Measurements from ENCODE around the gene CDH18.

The CDH18 gene

DNA sequence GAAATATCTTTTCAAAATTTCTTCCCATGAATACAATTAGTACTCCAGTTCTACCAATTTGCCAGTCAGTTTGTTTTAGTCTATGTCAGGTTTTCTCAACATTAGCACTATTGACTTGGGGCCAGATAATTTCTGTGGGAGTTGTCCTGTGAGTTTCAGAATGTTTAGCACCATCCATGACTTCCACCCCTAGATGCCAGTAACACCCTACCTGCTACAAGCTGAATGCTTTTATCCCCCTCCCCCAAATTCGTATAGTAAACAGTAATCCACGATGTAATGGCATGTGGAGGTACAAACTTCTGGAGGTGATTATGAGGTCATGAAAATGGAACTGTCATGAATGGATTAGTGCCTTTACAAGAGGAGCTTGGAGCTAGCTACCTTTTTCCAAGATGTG is 420.0 kb downstream of the CDH18 start:
- no peaks in the 10 kb centered on the region for H3K27me3 Mint-ChIP-seq
- no peak overlapping the region for H3K4me3 Mint-ChIP-seq
- H3K27ac Mint-ChIP-seq: no peak overlapping the region
- H3K36me3 Mint-ChIP-seq (ENCODE audit: low read depth): no peaks in the 10 kb centered on the region
- H3K9me3 Mint-ChIP-seq: peaks cover 15% of the 10 kb centered on the region
- H3K4me1 Mint-ChIP-seq (ENCODE audit: low read depth): no peaks in the 10 kb centered on the region

- Mint-ChIP-seq H3K4me1 (ENCODE audit: low read depth) (no peaks in the 10 kb centered on the region), H3K27me3 (no peaks in the 10 kb centered on the region), H3K4me3 (no peak overlapping the region), H3K9me3 (peaks cover 18% of the 10 kb centered on the region), H3K27ac (no peak overlapping the region), H3K36me3 (ENCODE audit: low read depth) (no peaks in the 10 kb centered on the region)
These were observed 422.5 kb downstream of the CDH18 start for GRCh38 chr5:19565466-19565865.

DNA sequence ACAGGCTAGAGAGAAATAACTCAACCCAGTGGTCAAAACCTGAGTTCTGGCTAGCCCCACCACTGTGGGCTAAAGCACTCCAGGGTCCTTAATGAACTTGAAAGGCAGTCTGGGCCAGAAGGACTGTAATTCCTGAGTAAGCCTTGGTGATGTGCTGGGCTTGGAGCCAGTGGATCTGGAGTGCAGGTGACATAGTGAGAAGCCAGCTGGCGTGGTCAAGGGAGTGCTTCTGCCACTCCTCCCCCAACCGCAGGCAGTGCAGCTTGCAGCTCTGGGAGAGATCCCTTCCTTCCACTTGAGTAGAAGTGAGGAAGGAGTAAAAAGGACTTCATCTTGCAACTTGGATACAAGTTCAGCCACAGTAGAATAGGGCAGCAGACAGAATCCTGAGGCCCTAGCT is 424.0 kb downstream of the CDH18 start:
- Mint-ChIP-seq H3K36me3 (ENCODE audit: low read depth) (no peaks in the 10 kb centered on the region), H3K9me3 (peaks cover 18% of the 10 kb centered on the region), H3K4me3 (no peak overlapping the region), H3K4me1 (ENCODE audit: low read depth) (no peaks in the 10 kb centered on the region), H3K27ac (no peak overlapping the region), H3K27me3 (no peaks in the 10 kb centered on the region)

DNA sequence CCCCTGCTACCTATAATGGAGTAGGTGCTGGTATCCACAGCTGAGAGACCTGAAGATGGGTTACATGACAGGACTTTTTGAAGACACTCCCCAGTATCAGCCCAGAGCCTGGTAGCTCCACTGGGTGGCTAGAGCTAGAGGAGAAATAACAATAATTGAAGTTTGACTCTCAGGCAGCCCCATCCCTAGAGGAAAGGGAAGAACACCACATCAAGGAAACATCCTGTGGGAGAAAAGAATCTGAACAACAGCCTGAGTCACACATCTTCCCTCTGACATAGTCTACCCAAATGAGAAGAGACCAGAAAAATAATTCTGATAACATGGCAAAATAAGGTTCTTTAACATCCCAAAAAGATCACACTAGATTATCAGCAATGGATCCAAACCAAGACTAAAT is 432.1 kb downstream of the CDH18 start:
- H3K4me1 Mint-ChIP-seq (ENCODE audit: low read depth): no peaks in the 10 kb centered on the region
- H3K9me3 Mint-ChIP-seq: peaks cover 5% of the 10 kb centered on the region
- H3K27ac Mint-ChIP-seq: no peak overlapping the region
- no peaks in the 10 kb centered on the region for H3K36me3 Mint-ChIP-seq (ENCODE audit: low read depth)
- H3K4me3 Mint-ChIP-seq: no peak overlapping the region
- H3K27me3 Mint-ChIP-seq: no peaks in the 10 kb centered on the region

GRCh38 chr5:19555436-19555835 is 432.6 kb downstream of the CDH18 start:
- Mint-ChIP-seq H3K9me3 (peaks cover 2% of the 10 kb centered on the region), H3K27me3 (no peaks in the 10 kb centered on the region), H3K27ac (no peak overlapping the region), H3K4me1 (ENCODE audit: low read depth) (no peaks in the 10 kb centered on the region), H3K36me3 (ENCODE audit: low read depth) (no peaks in the 10 kb centered on the region), H3K4me3 (no peak overlapping the region)

- Mint-ChIP-seq H3K9me3 (no peaks in the 10 kb centered on the region), H3K36me3 (ENCODE audit: low read depth) (no peaks in the 10 kb centered on the region), H3K27ac (no peak overlapping the region), H3K27me3 (no peaks in the 10 kb centered on the region), H3K4me3 (no peak overlapping the region), H3K4me1 (ENCODE audit: low read depth) (no peaks in the 10 kb centered on the region)
These were observed 433.5 kb downstream of the CDH18 start for GRCh38 chr5:19554524-19554923.

GRCh38 chr5:19547640-19548039 is 440.4 kb downstream of the CDH18 start:
- Mint-ChIP-seq H3K27me3 (no peaks in the 10 kb centered on the region), H3K4me1 (ENCODE audit: low read depth) (no peaks in the 10 kb centered on the region), H3K27ac (no peak overlapping the region), H3K9me3 (peaks cover 4% of the 10 kb centered on the region), H3K36me3 (ENCODE audit: low read depth) (no peaks in the 10 kb centered on the region), H3K4me3 (no peak overlapping the region)

GRCh38 chr5:19546521-19546920 is 441.5 kb downstream of the CDH18 start:
- H3K4me1 Mint-ChIP-seq (ENCODE audit: low read depth): no peaks in the 10 kb centered on the region
- no peak overlapping the region for H3K4me3 Mint-ChIP-seq
- no peaks in the 10 kb centered on the region for H3K27me3 Mint-ChIP-seq
- H3K27ac Mint-ChIP-seq: no peak overlapping the region
- no peaks in the 10 kb centered on the region for H3K36me3 Mint-ChIP-seq (ENCODE audit: low read depth)
- peaks cover 5% of the 10 kb centered on the region for H3K9me3 Mint-ChIP-seq

DNA sequence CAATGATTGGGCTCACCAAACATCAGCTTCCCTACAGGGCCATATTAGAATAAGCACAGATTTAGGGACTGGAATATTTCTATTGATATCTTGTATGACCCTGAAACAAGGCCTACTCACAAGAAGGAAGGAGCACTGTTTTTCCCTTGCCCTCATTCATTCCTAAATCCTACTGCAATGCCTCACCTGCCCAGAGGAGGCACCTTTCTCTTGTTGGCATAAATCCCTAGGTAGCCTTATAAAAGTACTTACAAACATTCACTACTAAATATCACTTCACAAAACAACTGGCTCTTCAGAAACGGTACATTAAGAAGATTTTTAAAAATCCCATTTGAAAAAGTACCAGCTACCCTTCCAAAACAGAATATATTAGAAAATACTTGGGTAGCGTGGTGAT is 449.4 kb downstream of the CDH18 start:
- Mint-ChIP-seq H3K27me3 (no peaks in the 10 kb centered on the region), H3K27ac (no peak overlapping the region), H3K4me1 (ENCODE audit: low read depth) (no peaks in the 10 kb centered on the region), H3K9me3 (peaks cover 7% of the 10 kb centered on the region), H3K4me3 (no peak overlapping the region), H3K36me3 (ENCODE audit: low read depth) (no peaks in the 10 kb centered on the region)

DNA sequence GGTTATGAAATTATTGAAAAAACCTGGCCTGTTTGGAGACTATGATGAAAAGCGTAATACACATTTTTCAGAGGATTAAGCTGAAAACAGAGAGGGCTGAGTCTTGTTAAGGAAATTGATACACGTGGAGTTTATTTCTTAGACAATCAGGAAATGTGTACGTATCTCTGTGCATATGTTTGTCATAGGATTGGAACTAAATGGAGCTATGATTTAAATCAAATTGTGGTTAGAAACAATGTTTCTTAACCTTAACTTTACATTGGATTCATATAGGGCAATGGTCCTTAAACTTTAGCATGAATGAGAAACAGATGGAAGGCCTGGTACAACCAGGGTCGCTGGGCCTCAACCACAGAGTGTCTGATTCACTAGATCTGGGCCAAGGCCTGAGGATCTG is 451.6 kb downstream of the CDH18 start:
- no peaks in the 10 kb centered on the region for H3K36me3 Mint-ChIP-seq (ENCODE audit: low read depth)
- H3K4me1 Mint-ChIP-seq (ENCODE audit: low read depth): no peaks in the 10 kb centered on the region
- no peak overlapping the region for H3K27ac Mint-ChIP-seq
- H3K4me3 Mint-ChIP-seq: no peak overlapping the region
- H3K27me3 Mint-ChIP-seq: no peaks in the 10 kb centered on the region
- H3K9me3 Mint-ChIP-seq: peaks cover 17% of the 10 kb centered on the region

GRCh38 chr5:19534751-19535150 is 453.2 kb downstream of the CDH18 start:
- no peak overlapping the region for H3K4me3 Mint-ChIP-seq
- H3K4me1 Mint-ChIP-seq (ENCODE audit: low read depth): no peaks in the 10 kb centered on the region
- H3K36me3 Mint-ChIP-seq (ENCODE audit: low read depth): no peaks in the 10 kb centered on the region
- no peak overlapping the region for H3K27ac Mint-ChIP-seq
- H3K9me3 Mint-ChIP-seq: peaks cover 12% of the 10 kb centered on the region
- no peaks in the 10 kb centered on the region for H3K27me3 Mint-ChIP-seq

GRCh38 chr5:19532936-19533335 is 455.1 kb downstream of the CDH18 start:
- H3K4me1 Mint-ChIP-seq (ENCODE audit: low read depth): no peaks in the 10 kb centered on the region
- peaks cover 12% of the 10 kb centered on the region for H3K9me3 Mint-ChIP-seq
- no peak overlapping the region for H3K27ac Mint-ChIP-seq
- H3K27me3 Mint-ChIP-seq: no peaks in the 10 kb centered on the region
- no peaks in the 10 kb centered on the region for H3K36me3 Mint-ChIP-seq (ENCODE audit: low read depth)
- H3K4me3 Mint-ChIP-seq: no peak overlapping the region

DNA sequence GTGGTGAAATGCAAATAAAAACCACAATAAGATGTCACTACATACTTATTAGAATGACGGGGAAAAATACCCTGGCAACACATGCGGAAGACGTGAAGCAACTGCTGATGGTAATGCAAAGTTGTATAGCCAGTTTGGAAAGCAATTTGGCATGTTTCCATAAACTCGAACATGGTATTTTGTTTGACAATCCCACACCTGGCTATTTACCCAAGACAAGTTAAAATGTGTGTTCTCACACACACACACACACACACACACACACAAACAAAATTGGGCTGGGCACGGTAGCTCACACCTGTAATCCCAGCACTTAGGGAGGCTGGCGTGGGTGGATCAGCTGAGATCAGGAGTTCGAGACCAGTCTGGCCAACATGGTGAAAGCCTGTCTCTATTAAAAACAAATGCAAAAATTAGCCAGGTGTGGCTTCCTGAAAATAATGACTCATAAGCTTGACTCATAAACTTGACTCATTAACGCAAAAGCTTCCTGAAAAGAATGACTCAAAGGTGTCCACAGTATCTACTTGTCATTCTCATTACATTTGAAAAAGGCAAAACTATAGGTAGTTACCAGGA is 456.5 kb downstream of the CDH18 start:
- Mint-ChIP-seq H3K27ac (no peak overlapping the region), H3K27me3 (no peaks in the 10 kb centered on the region), H3K4me3 (no peak overlapping the region), H3K36me3 (ENCODE audit: low read depth) (no peaks in the 10 kb centered on the region), H3K9me3 (peaks cover 12% of the 10 kb centered on the region), H3K4me1 (ENCODE audit: low read depth) (no peaks in the 10 kb centered on the region)

DNA sequence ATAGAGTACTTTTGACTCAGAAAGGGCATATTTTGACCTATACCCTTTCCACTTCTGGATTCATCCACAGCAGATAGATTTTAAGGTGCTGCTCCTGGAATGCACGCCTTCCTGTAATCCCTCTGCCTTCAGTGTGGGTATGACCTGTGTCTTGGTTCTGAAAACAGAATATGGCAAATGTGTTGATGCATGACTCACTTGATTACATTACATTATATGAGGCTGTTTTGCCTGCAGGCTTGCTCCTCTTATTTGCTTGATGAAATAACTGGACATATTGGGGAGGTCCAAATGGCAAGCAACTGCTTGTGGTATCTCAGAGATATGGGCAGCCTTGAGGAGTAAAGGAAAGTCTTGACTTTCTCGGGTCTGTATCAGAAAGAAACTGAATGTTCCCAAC is 468.6 kb downstream of the CDH18 start:
- Mint-ChIP-seq H3K27ac (no peak overlapping the region), H3K9me3 (peaks cover 4% of the 10 kb centered on the region), H3K4me1 (ENCODE audit: low read depth) (no peaks in the 10 kb centered on the region), H3K4me3 (no peak overlapping the region), H3K36me3 (ENCODE audit: low read depth) (no peaks in the 10 kb centered on the region), H3K27me3 (no peaks in the 10 kb centered on the region)

GRCh38 chr5:19498852-19499251 is 489.1 kb downstream of the CDH18 start:
- H3K36me3 Mint-ChIP-seq (ENCODE audit: low read depth): no peaks in the 10 kb centered on the region
- H3K4me1 Mint-ChIP-seq (ENCODE audit: low read depth): no peaks in the 10 kb centered on the region
- no peak overlapping the region for H3K4me3 Mint-ChIP-seq
- H3K9me3 Mint-ChIP-seq: peaks cover 6% of the 10 kb centered on the region
- no peaks in the 10 kb centered on the region for H3K27me3 Mint-ChIP-seq
- H3K27ac Mint-ChIP-seq: no peak overlapping the region

DNA sequence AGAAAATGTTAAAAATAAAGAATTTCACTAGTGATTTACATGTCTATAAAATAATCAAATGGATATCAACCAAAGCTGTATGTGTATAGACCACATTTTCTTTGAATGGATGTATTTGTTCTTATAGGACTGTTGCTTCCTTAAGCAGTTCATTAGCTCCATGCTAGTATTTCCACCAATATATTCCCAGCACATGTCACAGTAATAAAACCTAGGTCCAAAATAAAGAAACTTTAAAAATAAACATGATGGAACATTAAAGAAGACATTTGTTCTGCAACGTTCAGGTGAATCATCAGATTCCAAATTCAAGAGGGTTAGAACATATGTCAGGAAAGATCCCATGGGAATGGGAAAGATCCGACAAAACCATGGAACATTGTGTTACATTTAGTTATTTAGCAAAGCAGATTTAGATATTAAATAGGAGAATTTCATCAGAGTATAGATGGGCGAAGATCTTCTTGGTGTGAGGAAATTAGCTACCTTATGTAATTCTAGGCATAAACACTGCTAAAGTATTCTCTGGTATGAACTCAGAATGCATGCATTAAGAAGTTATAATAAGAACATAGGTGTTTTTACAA is 490.7 kb downstream of the CDH18 start:
- Mint-ChIP-seq H3K27me3 (no peaks in the 10 kb centered on the region), H3K36me3 (ENCODE audit: low read depth) (no peaks in the 10 kb centered on the region), H3K4me3 (no peak overlapping the region), H3K9me3 (peaks cover 10% of the 10 kb centered on the region), H3K4me1 (ENCODE audit: low read depth) (no peaks in the 10 kb centered on the region), H3K27ac (no peak overlapping the region)
